Measurements from ENCODE around the gene CHAF1A. TPM values are rescaled to one million over a fixed set of nuclear protein-coding genes. Genes with fewer than 3 reads are reported as not detected.

CHAF1A gene
- total and polyA plus RNA-seq, 10 donors: 3.8 to 17.9 (median 10.0) TPM

DNA sequence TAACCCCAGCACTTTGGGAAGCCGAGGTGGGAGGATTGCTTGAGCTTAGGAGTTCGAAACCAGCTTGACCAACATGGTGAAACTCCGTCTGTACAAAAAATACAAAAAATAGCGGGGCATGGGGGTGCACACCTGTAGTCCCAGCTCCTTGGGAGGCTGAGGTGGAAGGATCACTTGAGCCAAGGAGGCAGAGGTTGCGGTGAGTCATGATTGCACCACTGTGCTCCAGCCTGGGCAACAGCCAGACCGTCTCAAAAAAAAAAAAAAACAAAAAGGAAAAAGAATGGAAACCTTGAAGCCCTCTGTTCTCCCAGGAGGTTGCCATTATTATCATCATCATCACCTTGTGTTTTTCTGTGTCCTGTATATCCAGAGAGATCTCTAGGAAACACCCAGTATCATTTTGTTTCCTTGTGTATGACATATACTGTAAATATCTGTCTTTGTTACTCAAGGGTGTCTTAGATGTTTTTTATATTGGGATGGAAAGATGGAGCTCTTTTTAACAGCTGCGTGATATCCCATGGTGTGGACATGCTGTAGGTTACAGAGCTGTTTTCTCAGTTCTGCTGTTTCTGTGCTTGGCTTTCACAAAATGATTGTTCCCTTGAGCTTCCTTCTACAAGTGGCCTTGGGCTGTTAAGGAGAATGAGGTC, 11.8 kb downstream of the CHAF1A start:
- peaks cover 0 to 3% (median 0%) of the 10 kb centered on the region in 6 donors for H3K4me1 ChIP-seq
- intact Hi-C loops (cut with DNase I; ENCODE audit: low total_unique reads): no loop called here

DNA sequence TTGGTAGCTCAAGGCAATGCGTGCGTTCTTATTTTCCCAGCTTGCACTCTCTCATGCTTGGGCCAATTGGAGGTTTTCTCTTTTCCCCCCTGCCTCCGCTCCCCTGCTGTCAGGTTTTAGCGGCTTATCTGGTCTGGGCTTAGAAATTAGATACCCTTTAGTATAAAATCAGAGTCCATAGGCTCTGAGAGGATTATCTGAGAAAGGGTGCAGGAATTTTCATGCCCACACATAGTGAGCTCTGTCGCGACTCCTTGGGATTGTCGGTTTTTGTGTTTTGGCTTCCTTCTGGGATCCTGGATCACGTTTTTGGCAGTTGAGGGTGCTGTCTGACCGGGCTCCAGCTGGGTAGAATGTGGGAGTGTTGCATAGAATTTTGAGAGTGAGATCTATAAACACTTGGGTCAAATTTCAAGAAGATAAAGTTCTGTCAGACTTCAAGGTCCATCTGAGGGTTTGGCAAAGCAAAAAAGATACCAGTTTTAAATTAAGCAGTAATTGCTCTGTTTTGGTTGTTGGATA, 12.4 kb downstream of the CHAF1A start:
- intact Hi-C loops (cut with DNase I; ENCODE audit: low total_unique reads): no loop called here
- TF ChIP-seq POLR2A (IDR thresholded peaks at IDR 0.05): no peak
- TF ChIP-seq, protein P1, sequence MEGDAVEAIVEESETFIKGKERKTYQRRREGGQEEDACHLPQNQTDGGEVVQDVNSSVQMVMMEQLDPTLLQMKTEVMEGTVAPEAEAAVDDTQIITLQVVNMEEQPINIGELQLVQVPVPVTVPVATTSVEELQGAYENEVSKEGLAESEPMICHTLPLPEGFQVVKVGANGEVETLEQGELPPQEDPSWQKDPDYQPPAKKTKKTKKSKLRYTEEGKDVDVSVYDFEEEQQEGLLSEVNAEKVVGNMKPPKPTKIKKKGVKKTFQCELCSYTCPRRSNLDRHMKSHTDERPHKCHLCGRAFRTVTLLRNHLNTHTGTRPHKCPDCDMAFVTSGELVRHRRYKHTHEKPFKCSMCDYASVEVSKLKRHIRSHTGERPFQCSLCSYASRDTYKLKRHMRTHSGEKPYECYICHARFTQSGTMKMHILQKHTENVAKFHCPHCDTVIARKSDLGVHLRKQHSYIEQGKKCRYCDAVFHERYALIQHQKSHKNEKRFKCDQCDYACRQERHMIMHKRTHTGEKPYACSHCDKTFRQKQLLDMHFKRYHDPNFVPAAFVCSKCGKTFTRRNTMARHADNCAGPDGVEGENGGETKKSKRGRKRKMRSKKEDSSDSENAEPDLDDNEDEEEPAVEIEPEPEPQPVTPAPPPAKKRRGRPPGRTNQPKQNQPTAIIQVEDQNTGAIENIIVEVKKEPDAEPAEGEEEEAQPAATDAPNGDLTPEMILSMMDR (IDR thresholded peaks at IDR 0.05 in 8 of 11, conservative IDR thresholded peaks at IDR 0.05 in 3 of 11): no peak
- TF ChIP-seq POLR2AphosphoS5 (IDR thresholded peaks at IDR 0.05): no peak
- H3K36me3 ChIP-seq: peaks cover 0 to 86% (median 2%) of the 10 kb centered on the region in 6 donors
- peaks cover 0 to 3% (median 0%) of the 10 kb centered on the region in 6 donors for H3K4me1 ChIP-seq
- no peaks in the 10 kb centered on the region for H3K9me3 ChIP-seq
- WGBS, 5 donors: 81 to 89% (median 83%) methylated on average over 9 of the region's 9 CpGs
- no peaks in the 10 kb centered on the region for H3K27me3 ChIP-seq (replicated peaks in 1 of 7)
- no peak overlapping the region for H3K4me3 ChIP-seq
- no peak for DNase-seq
- peak overlapping the region in 4 of 8 donors; percentile 7 to 39 (median 18) for H3K27ac ChIP-seq

More for the DNA sequence above, 11.8 kb downstream of the CHAF1A start:
- H3K9me3 ChIP-seq: no peaks in the 10 kb centered on the region
- H3K36me3 ChIP-seq: peaks cover 0 to 86% (median 2%) of the 10 kb centered on the region in 6 donors
- 79 to 91% (median 87%) methylated on average over 7 of the region's 7 CpGs for WGBS, 5 donors
- no peaks in the 10 kb centered on the region for H3K27me3 ChIP-seq (replicated peaks in 1 of 7)
- peak overlapping the region in 3 of 8 donors; percentile 7 to 39 (median 21) for H3K27ac ChIP-seq
- no peak for DNase-seq
- no peak for TF ChIP-seq POLR2AphosphoS5 (IDR thresholded peaks at IDR 0.05)
- no peak for TF ChIP-seq POLR2A (IDR thresholded peaks at IDR 0.05)
- TF ChIP-seq, protein P1 (IDR thresholded peaks at IDR 0.05 in 8 of 11, conservative IDR thresholded peaks at IDR 0.05 in 3 of 11): no peak
- no peak overlapping the region for H3K4me3 ChIP-seq

GRCh38 chr19:4415352-4415751, 12.9 kb downstream of the CHAF1A start:
- peaks cover 0 to 3% (median 0%) of the 10 kb centered on the region in 6 donors for H3K4me1 ChIP-seq
- TF ChIP-seq, protein P1 (IDR thresholded peaks at IDR 0.05 in 8 of 11, conservative IDR thresholded peaks at IDR 0.05 in 3 of 11): no peak
- no peak for TF ChIP-seq POLR2AphosphoS5 (IDR thresholded peaks at IDR 0.05)
- no peak for TF ChIP-seq POLR2A (IDR thresholded peaks at IDR 0.05)
- 64 to 87% (median 83%) methylated on average over 6 to 10 of the region's 10 CpGs for WGBS, 5 donors

GRCh38 chr19:4416268-4416667, 13.8 kb downstream of the CHAF1A start:
- Histone ChIP-seq H3K27ac (no peak overlapping the region), H3K36me3 (peaks cover 0 to 85% (median 2%) of the 10 kb centered on the region in 6 donors), H3K4me3 (no peak overlapping the region), H3K9me3 (no peaks in the 10 kb centered on the region), H3K27me3 (replicated peaks in 1 of 7) (no peaks in the 10 kb centered on the region), H3K4me1 (peaks cover 0 to 3% (median 0%) of the 10 kb centered on the region in 6 donors)
- 87 to 96% (median 95%) methylated on average over 9 of the region's 9 CpGs for WGBS, 5 donors
- no peak for DNase-seq
- intact Hi-C loops (cut with DNase I; ENCODE audit: low total_unique reads): no loop called here
- TF ChIP-seq POLR2AphosphoS5 (IDR thresholded peaks at IDR 0.05): no peak

More at GRCh38 chr19:4415352-4415751, 12.9 kb downstream of the CHAF1A start:
- no peaks in the 10 kb centered on the region for H3K27me3 ChIP-seq (replicated peaks in 1 of 7)
- intact Hi-C loops (cut with DNase I; ENCODE audit: low total_unique reads): no loop called here
- H3K9me3 ChIP-seq: no peaks in the 10 kb centered on the region
- H3K36me3 ChIP-seq: peaks cover 0 to 86% (median 2%) of the 10 kb centered on the region in 6 donors
- no peak for DNase-seq
- peak overlapping the region in 2 of 8 donors; percentile 15 to 21 for H3K27ac ChIP-seq
- no peak overlapping the region for H3K4me3 ChIP-seq
